Measurements from ENCODE around the gene PHC2.

The PHC2 gene

GRCh38 chr1:33343539-33343938, 87.4 kb downstream of the PHC2 start:
- no peak overlapping the region for H3K4me3 ChIP-seq (ENCODE audit: low read depth, low read length)
- TF ChIP-seq CTCF (IDR thresholded peaks at IDR 0.05; ENCODE audit: low read depth, low read length) (no peak), MYC (IDR thresholded peaks at IDR 0.05; ENCODE audit: low read depth, low read length) (no peak), POLR2A (IDR thresholded peaks at IDR 0.05; ENCODE audit: extremely low read depth, insufficient read length) (no peak)
- TF ChIP-seq, protein P1, sequence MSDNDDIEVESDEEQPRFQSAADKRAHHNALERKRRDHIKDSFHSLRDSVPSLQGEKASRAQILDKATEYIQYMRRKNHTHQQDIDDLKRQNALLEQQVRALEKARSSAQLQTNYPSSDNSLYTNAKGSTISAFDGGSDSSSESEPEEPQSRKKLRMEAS (IDR thresholded peaks at IDR 0.05; ENCODE audit: low read depth, low read length) = no peak

DNA sequence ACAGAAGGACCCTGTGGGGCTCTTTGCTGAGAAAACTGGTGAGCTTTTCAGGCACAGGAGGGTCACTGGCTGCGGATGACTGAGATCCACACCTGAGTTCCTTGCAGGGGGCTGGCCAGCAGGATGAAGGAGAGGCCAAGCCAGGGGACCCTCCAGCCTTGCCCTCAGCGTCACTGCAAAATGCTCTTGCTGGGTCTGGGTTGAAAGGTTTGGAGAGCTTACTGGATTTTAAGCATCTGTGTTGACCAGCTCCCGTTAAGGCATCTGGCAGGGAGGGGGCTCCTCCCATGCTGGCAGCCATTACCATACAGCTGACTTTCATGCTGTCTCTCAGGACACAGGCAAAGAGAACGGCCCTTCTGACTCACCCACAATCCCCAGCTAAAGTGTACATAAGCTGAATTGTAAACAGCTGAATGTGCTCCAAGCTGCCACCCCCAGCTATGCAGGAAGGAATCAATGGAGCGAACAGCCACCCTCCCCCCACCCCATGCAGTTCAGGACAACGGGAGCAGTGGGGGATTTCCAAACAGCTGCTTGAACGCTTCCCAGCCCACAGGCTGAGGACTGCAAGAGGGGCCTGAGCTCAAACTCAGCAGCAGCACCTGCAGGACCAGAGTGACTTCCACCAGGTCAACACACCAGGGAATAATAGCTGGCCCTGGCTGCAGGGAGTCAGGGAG, 88.7 kb downstream of the PHC2 start:
- DNase-seq (ENCODE audit: low read depth) = no peak
- TF ChIP-seq CTCF (IDR thresholded peaks at IDR 0.05; ENCODE audit: low read depth, low read length) (no peak), POLR2A (IDR thresholded peaks at IDR 0.05; ENCODE audit: extremely low read depth, insufficient read length) (no peak), MYC (IDR thresholded peaks at IDR 0.05; ENCODE audit: low read depth, low read length) (no peak)
- TF ChIP-seq, protein P1 (IDR thresholded peaks at IDR 0.05; ENCODE audit: low read depth, low read length) = no peak
- no peak overlapping the region for H3K4me3 ChIP-seq (ENCODE audit: low read depth, low read length)

More at GRCh38 chr1:33343539-33343938, 87.4 kb downstream of the PHC2 start:
- no peak for DNase-seq (ENCODE audit: low read depth)

- no peak for TF ChIP-seq MYC (IDR thresholded peaks at IDR 0.05; ENCODE audit: low read depth, low read length)
- no peak for TF ChIP-seq CTCF (IDR thresholded peaks at IDR 0.05; ENCODE audit: low read depth, low read length)
- TF ChIP-seq POLR2A (IDR thresholded peaks at IDR 0.05; ENCODE audit: extremely low read depth, insufficient read length) = no peak
- TF ChIP-seq, protein P1 (IDR thresholded peaks at IDR 0.05; ENCODE audit: low read depth, low read length) = no peak
- H3K4me3 ChIP-seq (ENCODE audit: low read depth, low read length) = no peak overlapping the region
- no peak for DNase-seq (ENCODE audit: low read depth)
These were observed 89.7 kb downstream of the PHC2 start for GRCh38 chr1:33341190-33341589.

- TF ChIP-seq POLR2A (IDR thresholded peaks at IDR 0.05; ENCODE audit: extremely low read depth, insufficient read length) = no peak
- no peak for TF ChIP-seq MYC (IDR thresholded peaks at IDR 0.05; ENCODE audit: low read depth, low read length)
- TF ChIP-seq, protein P1 (IDR thresholded peaks at IDR 0.05; ENCODE audit: low read depth, low read length) = no peak
- TF ChIP-seq CTCF (IDR thresholded peaks at IDR 0.05; ENCODE audit: low read depth, low read length) = no peak
- no peak for DNase-seq (ENCODE audit: low read depth)
- H3K4me3 ChIP-seq (ENCODE audit: low read depth, low read length) = no peak overlapping the region
These were observed 91.5 kb downstream of the PHC2 start for GRCh38 chr1:33339413-33339812.

GRCh38 chr1:33338440-33339211, 92.3 kb downstream of the PHC2 start:
- no peak overlapping the region for H3K4me3 ChIP-seq (ENCODE audit: low read depth, low read length)

More at GRCh38 chr1:33338440-33339211, 92.3 kb downstream of the PHC2 start:
- no peak for TF ChIP-seq CTCF (IDR thresholded peaks at IDR 0.05; ENCODE audit: low read depth, low read length)
- peak; percentile 83 for TF ChIP-seq MYC (IDR thresholded peaks at IDR 0.05; ENCODE audit: low read depth, low read length)
- TF ChIP-seq, protein P1 (IDR thresholded peaks at IDR 0.05; ENCODE audit: low read depth, low read length) = peak; percentile 79
- peak; percentile 91 for DNase-seq (ENCODE audit: low read depth)

Data from NB4 (cell line).